22Rv1 (cell line): ENCODE data around the gene DMWD.

Experiments used
- CTCF ChIP-seq: fragments of 450-650 bp; IDR thresholded peaks from 2 replicates; pipeline ENCODE4 v1.5.1; 2017; ENCODE audit warnings: mild to moderate bottlenecking
- ZFX ChIP-seq: fragments of 450-650 bp; IDR thresholded peaks from 2 replicates; pipeline ENCODE4 v1.6.1; 2017; ENCODE audit warnings: antibody characterized with exemption, borderline replicate concordance

GRCh38 chr19:45757695-45758094 is 35.0 kb downstream of the DMWD start:
- TF ChIP-seq CTCF = no peak
- TF ChIP-seq ZFX = no peak
